ENCODE results near the gene MINPP1. TPM values are rescaled to one million over a fixed set of nuclear protein-coding genes. Genes with fewer than 3 reads are reported as not detected.

MINPP1 gene
- total RNA-seq, 1 donor from 2014 or later = 24.7 TPM

DNA sequence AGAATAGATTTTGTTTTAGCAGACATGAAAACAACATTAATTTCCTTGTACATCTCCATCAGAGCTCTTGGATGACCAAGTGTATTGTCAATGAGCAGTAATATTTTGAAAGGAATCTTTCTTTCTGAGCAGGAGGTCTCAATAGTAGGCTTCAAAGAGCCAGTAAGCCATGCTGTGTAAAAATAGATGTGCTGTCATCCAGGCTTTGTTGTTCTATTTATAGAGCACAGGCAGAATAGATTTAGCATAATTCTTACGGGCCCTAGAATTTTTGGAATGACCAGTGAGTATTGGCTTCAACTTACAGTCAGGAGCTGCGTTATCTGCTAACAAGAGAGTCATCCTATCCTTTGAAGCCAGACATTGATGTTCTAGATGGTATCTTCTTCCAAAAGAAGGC, 19.0 kb downstream of the MINPP1 start:
- Histone ChIP-seq H4K20me1 (ENCODE audit: insufficient read depth, low read length) (no peaks in the 10 kb centered on the region), H2AFZ (ENCODE audit: low read depth, low read length) (no peak overlapping the region), H3K9ac (ENCODE audit: low read length) (no peak overlapping the region), H3K4me1 (ENCODE audit: insufficient read depth, low read length) (no peaks in the 10 kb centered on the region), H3K4me2 (ENCODE audit: low read length) (no peak overlapping the region), H3K36me3 (ENCODE audit: insufficient read depth, low read length) (no peaks in the 10 kb centered on the region), H3K4me3 (ENCODE audit: insufficient read depth, low read depth, low read length) (no peak overlapping the region), H3K27me3 (ENCODE audit: insufficient read depth, low read length) (no peaks in the 10 kb centered on the region), H3K27ac (ENCODE audit: low read depth, low read length) (no peak overlapping the region), H3K9me3 (ENCODE audit: insufficient read depth, low read depth, low read length) (no peaks in the 10 kb centered on the region), H3K79me2 (ENCODE audit: insufficient read depth, low read length) (peaks cover 2% of the 10 kb centered on the region)
- no peak for TF ChIP-seq EZH2 (IDR thresholded peaks at IDR 0.05; ENCODE audit: insufficient read depth, low read length)
- TF ChIP-seq, protein P1, sequence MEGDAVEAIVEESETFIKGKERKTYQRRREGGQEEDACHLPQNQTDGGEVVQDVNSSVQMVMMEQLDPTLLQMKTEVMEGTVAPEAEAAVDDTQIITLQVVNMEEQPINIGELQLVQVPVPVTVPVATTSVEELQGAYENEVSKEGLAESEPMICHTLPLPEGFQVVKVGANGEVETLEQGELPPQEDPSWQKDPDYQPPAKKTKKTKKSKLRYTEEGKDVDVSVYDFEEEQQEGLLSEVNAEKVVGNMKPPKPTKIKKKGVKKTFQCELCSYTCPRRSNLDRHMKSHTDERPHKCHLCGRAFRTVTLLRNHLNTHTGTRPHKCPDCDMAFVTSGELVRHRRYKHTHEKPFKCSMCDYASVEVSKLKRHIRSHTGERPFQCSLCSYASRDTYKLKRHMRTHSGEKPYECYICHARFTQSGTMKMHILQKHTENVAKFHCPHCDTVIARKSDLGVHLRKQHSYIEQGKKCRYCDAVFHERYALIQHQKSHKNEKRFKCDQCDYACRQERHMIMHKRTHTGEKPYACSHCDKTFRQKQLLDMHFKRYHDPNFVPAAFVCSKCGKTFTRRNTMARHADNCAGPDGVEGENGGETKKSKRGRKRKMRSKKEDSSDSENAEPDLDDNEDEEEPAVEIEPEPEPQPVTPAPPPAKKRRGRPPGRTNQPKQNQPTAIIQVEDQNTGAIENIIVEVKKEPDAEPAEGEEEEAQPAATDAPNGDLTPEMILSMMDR (IDR thresholded peaks at IDR 0.05; ENCODE audit: insufficient read depth, low read depth, low read length) = no peak
- H3K27me3 Mint-ChIP-seq (ENCODE audit: low read depth, unreplicated experiment) = no peaks in the 10 kb centered on the region
- H3K9me3 Mint-ChIP-seq (ENCODE audit: unreplicated experiment) = peaks cover 10% of the 10 kb centered on the region
- no peak overlapping the region for H3K27ac Mint-ChIP-seq (ENCODE audit: unreplicated experiment)
- DNase-seq (ENCODE audit: low read depth) = peak; percentile 38
- peaks cover 25% of the 10 kb centered on the region for H3K36me3 Mint-ChIP-seq (ENCODE audit: low read depth, unreplicated experiment)
- no peak overlapping the region for H3K4me3 Mint-ChIP-seq (ENCODE audit: unreplicated experiment)
- peaks cover 13% of the 10 kb centered on the region for H3K4me1 Mint-ChIP-seq (ENCODE audit: low read depth, unreplicated experiment)
- FAIRE-seq = peak; percentile 20

DNA sequence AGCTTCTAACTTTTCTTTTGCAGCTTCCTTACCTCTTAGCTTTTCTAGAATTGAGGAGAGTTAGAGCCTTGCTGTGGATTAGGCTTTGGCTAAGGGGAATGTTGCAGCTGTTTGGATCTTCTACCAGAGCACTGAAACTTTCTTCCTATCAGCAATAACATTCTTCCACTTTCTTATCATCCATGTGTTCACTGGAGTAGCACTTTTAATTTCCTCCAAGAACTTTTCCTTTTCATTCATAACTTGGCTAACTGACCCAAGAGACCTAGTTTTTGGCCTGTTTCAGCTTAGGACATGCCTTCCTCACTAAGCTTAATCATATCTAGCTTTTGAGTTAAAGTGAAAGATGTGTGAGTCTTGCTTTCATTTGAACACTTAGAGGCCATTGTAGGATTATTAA, 19.6 kb downstream of the MINPP1 start:
- no peak for TF ChIP-seq EZH2 (IDR thresholded peaks at IDR 0.05; ENCODE audit: insufficient read depth, low read length)
- TF ChIP-seq, protein P1 (IDR thresholded peaks at IDR 0.05; ENCODE audit: insufficient read depth, low read depth, low read length) = no peak
- Mint-ChIP-seq H3K27me3 (ENCODE audit: low read depth, unreplicated experiment) (no peaks in the 10 kb centered on the region), H3K27ac (ENCODE audit: unreplicated experiment) (no peak overlapping the region), H3K4me3 (ENCODE audit: unreplicated experiment) (no peak overlapping the region), H3K36me3 (ENCODE audit: low read depth, unreplicated experiment) (peaks cover 29% of the 10 kb centered on the region), H3K4me1 (ENCODE audit: low read depth, unreplicated experiment) (peaks cover 13% of the 10 kb centered on the region), H3K9me3 (ENCODE audit: unreplicated experiment) (peaks cover 12% of the 10 kb centered on the region)
- no peak for FAIRE-seq
- H3K36me3 ChIP-seq (ENCODE audit: insufficient read depth, low read length) = no peaks in the 10 kb centered on the region
- H3K4me1 ChIP-seq (ENCODE audit: insufficient read depth, low read length) = no peaks in the 10 kb centered on the region
- H2AFZ ChIP-seq (ENCODE audit: low read depth, low read length) = no peak overlapping the region
- peaks cover 2% of the 10 kb centered on the region for H3K79me2 ChIP-seq (ENCODE audit: insufficient read depth, low read length)
- no peak for DNase-seq (ENCODE audit: low read depth)
- H3K27ac ChIP-seq (ENCODE audit: low read depth, low read length) = no peak overlapping the region
- no peak overlapping the region for H3K4me3 ChIP-seq (ENCODE audit: insufficient read depth, low read depth, low read length)
- no peaks in the 10 kb centered on the region for H4K20me1 ChIP-seq (ENCODE audit: insufficient read depth, low read length)
- no peak overlapping the region for H3K9ac ChIP-seq (ENCODE audit: low read length)
- H3K4me2 ChIP-seq (ENCODE audit: low read length) = no peak overlapping the region
- no peaks in the 10 kb centered on the region for H3K9me3 ChIP-seq (ENCODE audit: insufficient read depth, low read depth, low read length)
- H3K27me3 ChIP-seq (ENCODE audit: insufficient read depth, low read length) = no peaks in the 10 kb centered on the region

DNA sequence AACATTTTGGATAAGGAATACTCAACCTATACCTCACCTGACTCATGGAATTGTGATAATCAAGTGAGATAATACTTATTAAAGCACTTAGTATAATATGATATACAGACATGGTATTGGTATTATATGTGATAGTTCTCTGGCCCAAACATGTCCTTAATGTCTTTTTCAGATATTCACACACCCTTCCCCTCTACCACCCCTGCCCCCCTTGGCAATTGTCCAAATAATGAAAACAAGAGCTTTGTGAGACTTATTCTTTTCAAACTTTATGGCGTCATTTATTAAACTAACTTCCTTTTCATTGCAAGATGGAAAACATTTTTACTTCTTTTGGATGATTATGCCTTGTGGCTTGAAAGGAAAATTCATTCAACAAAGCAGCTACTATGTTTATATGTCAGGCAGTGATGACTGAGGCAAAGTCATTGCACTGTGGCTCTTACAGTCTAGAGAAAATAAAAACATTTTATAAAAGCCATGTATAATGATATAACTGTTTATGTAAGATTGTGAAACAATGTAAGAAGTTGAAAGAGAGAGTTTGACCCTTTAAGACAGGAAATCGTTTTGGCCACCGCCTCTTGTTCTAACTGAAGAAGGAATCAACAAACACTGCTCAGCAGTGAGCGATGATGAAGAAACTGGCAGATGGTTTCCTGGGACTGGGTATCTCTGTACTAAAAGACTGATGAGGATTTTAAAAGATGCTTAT, 27.4 kb downstream of the MINPP1 start:
- no peak overlapping the region for H3K27ac Mint-ChIP-seq (ENCODE audit: unreplicated experiment)
- H3K36me3 Mint-ChIP-seq (ENCODE audit: low read depth, unreplicated experiment) = peaks cover 11% of the 10 kb centered on the region
- H3K4me2 ChIP-seq (ENCODE audit: low read length) = no peak overlapping the region
- H3K4me3 ChIP-seq (ENCODE audit: insufficient read depth, low read depth, low read length) = no peak overlapping the region
- FAIRE-seq (no peak), DNase-seq (ENCODE audit: low read depth) (peak; percentile 27)
- H3K9me3 ChIP-seq (ENCODE audit: insufficient read depth, low read depth, low read length) = no peaks in the 10 kb centered on the region
- H3K4me3 Mint-ChIP-seq (ENCODE audit: unreplicated experiment) = no peak overlapping the region
- peaks cover 3% of the 10 kb centered on the region for H3K36me3 ChIP-seq (ENCODE audit: insufficient read depth, low read length)
- no peaks in the 10 kb centered on the region for H3K79me2 ChIP-seq (ENCODE audit: insufficient read depth, low read length)
- H3K4me1 ChIP-seq (ENCODE audit: insufficient read depth, low read length) = no peaks in the 10 kb centered on the region
- no peak overlapping the region for H3K9ac ChIP-seq (ENCODE audit: low read length)
- H4K20me1 ChIP-seq (ENCODE audit: insufficient read depth, low read length) = no peaks in the 10 kb centered on the region
- H3K27ac ChIP-seq (ENCODE audit: low read depth, low read length) = no peak overlapping the region
- H3K27me3 Mint-ChIP-seq (ENCODE audit: low read depth, unreplicated experiment) = no peaks in the 10 kb centered on the region
- no peak for TF ChIP-seq EZH2 (IDR thresholded peaks at IDR 0.05; ENCODE audit: insufficient read depth, low read length)
- TF ChIP-seq, protein P1 (IDR thresholded peaks at IDR 0.05; ENCODE audit: insufficient read depth, low read depth, low read length) = no peak
- H3K9me3 Mint-ChIP-seq (ENCODE audit: unreplicated experiment) = peaks cover 4% of the 10 kb centered on the region
- H2AFZ ChIP-seq (ENCODE audit: low read depth, low read length) = no peak overlapping the region
- H3K27me3 ChIP-seq (ENCODE audit: insufficient read depth, low read length) = no peaks in the 10 kb centered on the region
- H3K4me1 Mint-ChIP-seq (ENCODE audit: low read depth, unreplicated experiment) = no peaks in the 10 kb centered on the region

Data from astrocyte (in vitro differentiated cells and primary cell).